Measurements from ENCODE around the gene MALL.
"Not testable (repeated sequence)": the region's sequence is repeated elsewhere in the genome, so short reads cannot be mapped to it uniquely, and the experiment has no call there.

Gene MALL

DNA sequence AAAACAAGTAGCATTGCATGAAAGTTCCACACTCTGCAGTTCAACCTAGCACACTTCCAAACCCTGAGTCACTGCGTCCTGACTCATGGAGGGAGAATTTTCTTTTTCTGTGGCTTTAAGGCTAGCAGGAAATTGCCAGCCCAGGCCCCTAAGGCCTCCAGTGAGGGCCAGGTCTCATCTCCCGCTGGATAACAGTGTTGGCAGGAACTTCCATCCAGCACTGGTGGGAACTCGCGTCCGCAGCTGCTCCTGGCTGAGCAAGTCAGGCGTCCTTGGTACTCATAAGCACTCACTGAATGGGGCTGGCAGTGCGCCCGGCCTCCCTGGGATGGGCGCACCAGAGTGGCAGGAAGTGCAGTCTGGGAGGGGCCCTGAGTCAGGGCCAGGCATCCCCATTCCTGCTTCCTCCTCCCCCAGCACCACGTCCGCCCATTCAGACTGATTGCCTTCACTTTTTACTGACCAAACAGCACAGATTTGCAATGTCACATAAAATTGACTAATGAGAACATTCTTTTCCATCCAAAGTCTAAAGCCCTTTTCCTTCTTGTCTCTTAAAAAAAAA, 14.3 kb downstream of the MALL start:
- no peaks in the 10 kb centered on the region for H3K36me3 ChIP-seq (replicated peaks; ENCODE audit: low read depth, low read length)
- no peaks in the 10 kb centered on the region for H3K27me3 ChIP-seq (ENCODE audit: low read depth, low read length)
- H3K9ac ChIP-seq (ENCODE audit: low read length), result no peak overlapping the region
- H3K9me3 ChIP-seq (ENCODE audit: insufficient read depth, low read length), result no peaks in the 10 kb centered on the region
- H3K4me3 ChIP-seq (ENCODE audit: low read length), result no peak overlapping the region
- no peaks in the 10 kb centered on the region for H3K4me1 ChIP-seq (ENCODE audit: low read length)
- no peak overlapping the region for H3K27ac ChIP-seq (ENCODE audit: low read length)
- H2AFZ ChIP-seq (ENCODE audit: low read depth, low read length), result no peak overlapping the region
- H4K20me1 ChIP-seq (ENCODE audit: insufficient read depth, low read length), result no peaks in the 10 kb centered on the region
- H3K4me2 ChIP-seq (ENCODE audit: low read length), result no peak overlapping the region
- no peak for TF ChIP-seq EZH2phosphoT487 (IDR thresholded peaks at IDR 0.05; ENCODE audit: low read depth)
- TF ChIP-seq, protein P1, sequence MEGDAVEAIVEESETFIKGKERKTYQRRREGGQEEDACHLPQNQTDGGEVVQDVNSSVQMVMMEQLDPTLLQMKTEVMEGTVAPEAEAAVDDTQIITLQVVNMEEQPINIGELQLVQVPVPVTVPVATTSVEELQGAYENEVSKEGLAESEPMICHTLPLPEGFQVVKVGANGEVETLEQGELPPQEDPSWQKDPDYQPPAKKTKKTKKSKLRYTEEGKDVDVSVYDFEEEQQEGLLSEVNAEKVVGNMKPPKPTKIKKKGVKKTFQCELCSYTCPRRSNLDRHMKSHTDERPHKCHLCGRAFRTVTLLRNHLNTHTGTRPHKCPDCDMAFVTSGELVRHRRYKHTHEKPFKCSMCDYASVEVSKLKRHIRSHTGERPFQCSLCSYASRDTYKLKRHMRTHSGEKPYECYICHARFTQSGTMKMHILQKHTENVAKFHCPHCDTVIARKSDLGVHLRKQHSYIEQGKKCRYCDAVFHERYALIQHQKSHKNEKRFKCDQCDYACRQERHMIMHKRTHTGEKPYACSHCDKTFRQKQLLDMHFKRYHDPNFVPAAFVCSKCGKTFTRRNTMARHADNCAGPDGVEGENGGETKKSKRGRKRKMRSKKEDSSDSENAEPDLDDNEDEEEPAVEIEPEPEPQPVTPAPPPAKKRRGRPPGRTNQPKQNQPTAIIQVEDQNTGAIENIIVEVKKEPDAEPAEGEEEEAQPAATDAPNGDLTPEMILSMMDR (IDR thresholded peaks at IDR 0.05; ENCODE audit: low read depth, low read length), result no peak
- H3K79me2 ChIP-seq (ENCODE audit: low read length), result no peaks in the 10 kb centered on the region

DNA sequence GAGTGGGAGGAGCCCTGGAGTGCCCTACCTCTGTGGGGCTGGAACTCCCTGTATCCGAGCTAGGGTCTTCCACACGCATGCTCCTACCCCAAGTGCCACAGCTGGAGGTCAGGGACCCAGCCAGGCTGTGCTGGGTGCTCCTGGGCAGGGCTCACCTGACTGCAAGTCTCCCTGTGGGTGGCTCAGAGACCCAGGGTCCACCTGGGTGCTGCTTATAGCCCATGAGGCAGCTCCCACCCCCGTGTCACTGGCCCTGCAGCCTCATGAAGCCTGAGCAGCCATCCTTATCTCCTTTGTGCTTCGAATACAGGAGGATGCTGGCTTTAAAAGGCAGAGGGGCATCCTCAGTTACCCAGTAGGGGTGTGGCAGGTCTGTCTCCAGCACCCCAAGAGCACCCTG, 14.7 kb downstream of the MALL start:
- H3K9ac ChIP-seq (ENCODE audit: low read length); H2AFZ ChIP-seq (ENCODE audit: low read depth, low read length); H3K79me2 ChIP-seq (ENCODE audit: low read length); H3K4me3 ChIP-seq (ENCODE audit: low read length); H4K20me1 ChIP-seq (ENCODE audit: insufficient read depth, low read length); H3K27ac ChIP-seq (ENCODE audit: low read length); H3K27me3 ChIP-seq (ENCODE audit: low read depth, low read length); H3K36me3 ChIP-seq (replicated peaks; ENCODE audit: low read depth, low read length); H3K9me3 ChIP-seq (ENCODE audit: insufficient read depth, low read length); H3K4me1 ChIP-seq (ENCODE audit: low read length); H3K4me2 ChIP-seq (ENCODE audit: low read length): not testable (repeated sequence)

DNA sequence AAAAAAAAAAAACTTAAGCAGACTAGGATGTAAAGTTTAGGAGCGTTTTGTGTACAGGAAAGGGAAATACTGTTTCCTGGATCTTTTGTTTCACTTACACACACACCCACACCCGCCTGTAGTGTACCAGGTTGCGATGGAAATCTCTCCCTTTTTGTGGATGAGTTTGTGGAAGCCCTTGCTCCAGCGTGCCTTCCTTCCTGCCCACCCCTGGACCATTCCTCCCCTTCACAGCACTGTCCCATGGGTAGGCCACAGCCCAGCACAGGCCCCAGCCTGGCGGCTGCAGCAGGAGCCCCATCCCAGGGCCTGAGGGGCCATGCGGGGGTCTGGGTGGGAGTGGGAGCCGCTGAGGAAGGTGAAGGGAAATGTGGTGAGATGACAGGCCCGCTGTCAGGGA, 15.1 kb downstream of the MALL start:
- no peak overlapping the region for H3K4me3 ChIP-seq (ENCODE audit: low read length)
- H3K9me3 ChIP-seq (ENCODE audit: insufficient read depth, low read length), result no peaks in the 10 kb centered on the region
- no peak overlapping the region for H3K27ac ChIP-seq (ENCODE audit: low read length)
- H2AFZ ChIP-seq (ENCODE audit: low read depth, low read length), result no peak overlapping the region
- H3K4me1 ChIP-seq (ENCODE audit: low read length), result no peaks in the 10 kb centered on the region
- no peaks in the 10 kb centered on the region for H3K27me3 ChIP-seq (ENCODE audit: low read depth, low read length)
- no peaks in the 10 kb centered on the region for H4K20me1 ChIP-seq (ENCODE audit: insufficient read depth, low read length)
- no peak overlapping the region for H3K4me2 ChIP-seq (ENCODE audit: low read length)
- no peaks in the 10 kb centered on the region for H3K36me3 ChIP-seq (replicated peaks; ENCODE audit: low read depth, low read length)
- H3K9ac ChIP-seq (ENCODE audit: low read length), result no peak overlapping the region
- no peak for TF ChIP-seq EZH2phosphoT487 (IDR thresholded peaks at IDR 0.05; ENCODE audit: low read depth)
- TF ChIP-seq, protein P1 (IDR thresholded peaks at IDR 0.05; ENCODE audit: low read depth, low read length), result no peak
- no peaks in the 10 kb centered on the region for H3K79me2 ChIP-seq (ENCODE audit: low read length)

DNA sequence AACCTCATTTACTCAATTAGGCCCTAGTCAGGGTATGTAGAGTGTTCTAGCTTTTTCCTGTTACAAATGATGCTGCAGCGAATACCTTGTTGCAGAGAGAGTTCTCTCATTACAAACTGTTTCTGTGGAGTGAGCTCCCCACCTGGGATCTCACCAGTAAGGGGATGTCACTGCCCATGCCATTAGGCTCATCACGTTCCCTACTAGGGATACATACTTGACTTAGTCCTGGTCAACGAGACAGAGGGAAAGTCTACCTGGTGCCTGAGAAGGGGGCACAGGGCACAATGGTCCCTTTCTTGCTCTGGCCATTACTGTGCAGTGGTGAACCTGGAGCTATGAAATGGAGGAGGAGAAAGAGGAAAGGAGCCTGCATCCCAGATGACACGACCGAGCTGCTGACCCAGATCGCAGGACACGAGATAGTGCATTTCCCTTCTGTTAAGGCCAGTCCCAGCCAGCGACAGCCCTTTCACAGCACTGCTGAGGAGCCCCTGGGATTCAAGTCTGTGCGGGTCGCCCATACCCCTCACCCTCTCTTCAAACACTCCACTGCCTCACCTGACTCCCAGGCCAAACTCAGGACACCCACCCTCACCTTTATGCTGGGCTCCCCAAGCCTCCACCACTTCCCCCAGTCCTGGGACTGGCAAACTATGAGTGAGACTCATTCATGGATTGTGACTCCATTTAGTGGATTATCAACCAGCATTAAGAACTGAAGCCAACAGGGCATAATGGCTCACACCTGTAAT, 16.0 kb downstream of the MALL start:
- TF ChIP-seq EZH2phosphoT487 (IDR thresholded peaks at IDR 0.05; ENCODE audit: low read depth), result no peak
- TF ChIP-seq, protein P1 (IDR thresholded peaks at IDR 0.05; ENCODE audit: low read depth, low read length), result no peak
- Histone ChIP-seq H3K4me1 (ENCODE audit: low read length) (no peaks in the 10 kb centered on the region), H3K36me3 (replicated peaks; ENCODE audit: low read depth, low read length) (no peaks in the 10 kb centered on the region), H3K79me2 (ENCODE audit: low read length) (no peaks in the 10 kb centered on the region), H2AFZ (ENCODE audit: low read depth, low read length) (no peak overlapping the region), H3K4me2 (ENCODE audit: low read length) (no peak overlapping the region), H3K9me3 (ENCODE audit: insufficient read depth, low read length) (no peaks in the 10 kb centered on the region), H3K9ac (ENCODE audit: low read length) (no peak overlapping the region), H3K27me3 (ENCODE audit: low read depth, low read length) (no peaks in the 10 kb centered on the region), H3K27ac (ENCODE audit: low read length) (no peak overlapping the region), H3K4me3 (ENCODE audit: low read length) (no peak overlapping the region), H4K20me1 (ENCODE audit: insufficient read depth, low read length) (no peaks in the 10 kb centered on the region)

All from OCI-LY3 (cell line).